HEK293 (cell line): ENCODE measurements around the gene CSF3.
"Not testable (repeated sequence)": the region's sequence is repeated elsewhere in the genome, so short reads cannot be mapped to it uniquely, and the experiment has no call there.

Experiments
- CTCF ChIA-PET: fragments of 350-600 bp; formaldehyde crosslinking; extraction: SDS; loops from one replicate; lab custom pipeline; 2021; ENCODE audit warnings: antibody characterized with exemption; lab: Yijun Ruan, JAX
- POLR2A ChIA-PET: fragments of 300-600 bp; formaldehyde crosslinking; extraction: SDS; loops from one replicate; lab custom pipeline; 2020; ENCODE audit warnings: antibody characterized with exemption, inconsistent platforms; lab: Yijun Ruan, JAX
- H3K27ac ChIP-seq: fragments of 200-500 bp; sonication (Bioruptor generic); 2 replicates; pipeline ENCODE4 v1.5.1; 2014; ENCODE audit warnings: low read depth, low read length, control low read depth, inconsistent platforms; ENCODE audit errors: extremely low read depth
- H3K36me3 ChIP-seq, 2 experiments: fragments of 200-500 bp in 1 of 2; sonication (Bioruptor generic) in 1 of 2; 1 replicate in 1 of 2; 2 replicates in 1 of 2; pipeline ENCODE4 v1.5.1; 2014 to 2017; ENCODE audit warnings: inconsistent platforms in 2 of 2, low read length in 2 of 2; ENCODE audit not compliant: control insufficient read depth in 2 of 2, insufficient read depth in 1 of 2
- H3K4me1 ChIP-seq: fragments of 200-500 bp; sonication (Bioruptor generic); 2 replicates; pipeline ENCODE4 v1.5.1; 2014; ENCODE audit warnings: mild to moderate bottlenecking, low read length, inconsistent platforms; ENCODE audit not compliant: control insufficient read depth, insufficient read depth
- H3K4me3 ChIP-seq: 2 replicates; pipeline ENCODE4 v1.5.1; 2011; ENCODE audit warnings: low read depth, mild to moderate bottlenecking, control low read depth, low read length, moderate library complexity
- H3K9me3 ChIP-seq: fragments of 200-500 bp; sonication (Bioruptor generic); 2 replicates; pipeline ENCODE4 v1.5.1; 2014; ENCODE audit warnings: low read depth, low read length, inconsistent platforms; ENCODE audit not compliant: control insufficient read depth, insufficient read depth
- BCL11B ChIP-seq: fragments of 450-650 bp; formaldehyde crosslinking; IDR thresholded peaks from 2 replicates; pipeline ENCODE4 v1.5.1; 2016; ENCODE audit warnings: low read depth, missing biosample characterization, missing genetic modification characterization
- GFI1B ChIP-seq: fragments of 450-650 bp; formaldehyde crosslinking; IDR thresholded peaks from 2 replicates; pipeline ENCODE4 v1.5.1; 2016; ENCODE audit warnings: missing biosample characterization, missing genetic modification characterization
- REST ChIP-seq: fragments of 450-650 bp; formaldehyde crosslinking; IDR thresholded peaks from 2 replicates; pipeline ENCODE4 v1.5.1; 2016; ENCODE audit warnings: missing biosample characterization, missing genetic modification characterization
- ZBTB49 ChIP-seq: fragments of 450-650 bp; formaldehyde crosslinking; IDR thresholded peaks from 2 replicates; pipeline ENCODE4 v1.5.1; 2016; ENCODE audit warnings: missing biosample characterization, missing genetic modification characterization, low read depth
- ZIC2 ChIP-seq: fragments of 450-650 bp; formaldehyde crosslinking; IDR thresholded peaks from 2 replicates; pipeline ENCODE4 v1.5.1; 2016; ENCODE audit warnings: missing biosample characterization, missing genetic modification characterization
- ZNF211 ChIP-seq: fragments of 450-650 bp; formaldehyde crosslinking; IDR thresholded peaks from 2 replicates; pipeline ENCODE4 v1.5.1; 2016; ENCODE audit warnings: low read depth, missing biosample characterization, missing genetic modification characterization
- ZNF280C ChIP-seq: fragments of 450-650 bp; formaldehyde crosslinking; IDR thresholded peaks from 2 replicates; pipeline ENCODE4 v1.5.1; 2016; ENCODE audit warnings: missing biosample characterization, missing genetic modification characterization
- ZNF366 ChIP-seq: fragments of 450-650 bp; formaldehyde crosslinking; conservative IDR thresholded peaks from 2 replicates; pipeline ENCODE4 v1.5.1; 2016; ENCODE audit warnings: missing biosample characterization, missing genetic modification characterization
- ZNF585B ChIP-seq: fragments of 450-650 bp; formaldehyde crosslinking; IDR thresholded peaks from 2 replicates; pipeline ENCODE4 v1.5.1; 2016; ENCODE audit warnings: missing biosample characterization, missing genetic modification characterization

CSF3 gene

GRCh38 chr17:40004712-40005111 is 10.5 kb upstream of the CSF3 start (continued):
- TF ChIP-seq REST (tag by site-specific recombination): no peak
- no peak for TF ChIP-seq ZNF366 (tag by site-specific recombination)
- no peak for TF ChIP-seq GFI1B
- no peak for TF ChIP-seq BCL11B (tag by site-specific recombination)
- TF ChIP-seq ZBTB49 (tag by site-specific recombination): no peak
- no peak for TF ChIP-seq ZIC2 (tag by site-specific recombination)
- TF ChIP-seq ZNF585B (tag by site-specific recombination): no peak
- TF ChIP-seq, all 188 proteins: peak for 0

GRCh38 chr17:40005520-40005919 is 9.7 kb upstream of the CSF3 start:
- ChIA-PET CTCF (interaction anchor here (0.6 to 14.3 kb wide), 4 partner anchors 11 to 37 kb away, joined by 3 to 268 read pairs (median 3); no protein-coding TSS in a partner anchor), POLR2A (interaction anchor here (0.7 kb wide), 1 partner anchor 25 kb away, joined by 5 read pairs; the partner anchor contains the start of gene PSMD3)
- H3K4me3 ChIP-seq: no peak overlapping the region

GRCh38 chr17:40010946-40011500 is 4.2 kb upstream of the CSF3 start:
- ChIA-PET POLR2A (interaction anchor here (0.7 kb wide), 1 partner anchor 27 kb away, joined by 5 read pairs; no protein-coding TSS in a partner anchor), CTCF (interaction anchor here (0.6 to 14.3 kb wide), 9 partner anchors 15 to 169 kb away, joined by 3 to 268 read pairs (median 27); no protein-coding TSS in a partner anchor)
- not testable (repeated sequence) for H3K36me3 ChIP-seq, H3K27ac ChIP-seq, H3K4me3 ChIP-seq, H3K4me1 ChIP-seq, H3K9me3 ChIP-seq

More at GRCh38 chr17:40005520-40005919, 9.7 kb upstream of the CSF3 start:
- Histone ChIP-seq H3K27ac (no peak overlapping the region), H3K36me3 (no peaks in the 10 kb centered on the region), H3K9me3 (no peaks in the 10 kb centered on the region; the same call in 1 of the 2 replicates), H3K4me1 (no peaks in the 10 kb centered on the region)
- TF ChIP-seq ZNF211 (tag by site-specific recombination) (no peak), ZNF280C (tag by site-specific recombination) (no peak)

- CTCF ChIA-PET: interaction anchor here (0.6 to 14.3 kb wide), 14 partner anchors 9 to 342 kb away, joined by 3 to 268 read pairs (median 10); no protein-coding TSS in a partner anchor
- not testable (repeated sequence) for H3K9me3 ChIP-seq, H3K36me3 ChIP-seq, H3K4me3 ChIP-seq, H3K27ac ChIP-seq, H3K4me1 ChIP-seq
- POLR2A ChIA-PET: interaction anchor here (0.6 to 2.3 kb wide), 3 partner anchors 9 to 98 kb away, joined by 3 to 6 read pairs (median 3); no protein-coding TSS in a partner anchor
Observed at GRCh38 chr17:40012017-40012647, 3.1 kb upstream of the CSF3 start.
